Gastroesophageal sphincter (tissue), 4 donors: ENCODE measurements around the gene DOCK2. TPM values are rescaled to one million over a fixed set of nuclear protein-coding genes. Genes with fewer than 3 reads are reported as not detected.

ENCODE experiments used
- ATAC-seq: fragments of 150-250 bp; one replicate; pipeline ENCODE4 v1.9.1; 2016; ENCODE audit warnings: mild to moderate bottlenecking, moderate library complexity
- H3K27ac ChIP-seq, 4 donors: fragments of 200-600 bp; sonication (generic) in 3 of 4; 1 replicate in 3 of 4; 2 replicates in 1 of 4; pipeline ENCODE4 v1.5.1; 2016 to 2019
- H3K27me3 ChIP-seq: fragments of 200-600 bp; sonication (generic); one replicate; pipeline ENCODE4 v1.5.1; 2019
- H3K36me3 ChIP-seq, 2 donors: fragments of 200-600 bp; sonication (generic); one replicate each; pipeline ENCODE4 v1.5.1; 2019; ENCODE audit warnings: control low read depth in 1 of 2
- H3K4me1 ChIP-seq, 3 donors: fragments of 200-600 bp; sonication (generic); 1 replicate in 2 of 3; 2 replicates in 1 of 3; pipeline ENCODE4 v1.5.1; 2016 to 2019; ENCODE audit warnings: control low read depth in 2 of 3
- H3K4me3 ChIP-seq, 2 donors: fragments of 200-600 bp; sonication (generic); one replicate each; pipeline ENCODE4 v1.5.1; 2019; ENCODE audit warnings: mild to moderate bottlenecking in 1 of 2, moderate library complexity in 1 of 2
- H3K9me3 ChIP-seq, 3 donors: fragments of 200-600 bp; sonication (generic); one replicate each; pipeline ENCODE4 v1.5.1; 2017 to 2019; ENCODE audit warnings: control low read depth in 2 of 3
- EP300 ChIP-seq: sonication (generic); formaldehyde crosslinking; IDR thresholded peaks from one replicate; pipeline ENCODE4 v1.6.1; 2017; ENCODE audit warnings: antibody characterized with exemption, mild to moderate bottlenecking
- POLR2A ChIP-seq, 2 donors: fragments of 450-650 bp; IDR thresholded peaks; one replicate each; pipeline ENCODE4 v1.6.1; 2017; ENCODE audit warnings: antibody characterized with exemption in 2 of 2, mild to moderate bottlenecking in 2 of 2, moderate library complexity in 1 of 2
- POLR2AphosphoS5 ChIP-seq: sonication (generic); formaldehyde crosslinking; IDR thresholded peaks from one replicate; pipeline ENCODE4 v1.6.1; 2017; ENCODE audit warnings: antibody characterized with exemption
- WGBS, 2 donors: methylation state at CpG; one replicate each; pipeline ENCODE4 v1.1.5; 2018; ENCODE audit warnings: low coverage in 1 of 2; 5-methylcytosine and 5-hydroxymethylcytosine counted together
- total RNA-seq, 4 donors: library from RNA; depleted of rRNA; stranded (reverse); fragments of >200 nt; gene quantifications; one replicate each; pipeline ENCODE4 v1.1.0, GENCODE V29; 2016
- TF ChIP-seq, protein P1 (sequence below), 4 experiments: fragments of 200-600 bp in 2 of 4; fragments of 450-650 bp in 2 of 4; sonication (generic) in 1 of 4; IDR thresholded peaks; one replicate each; pipeline ENCODE4 v1.5.1; 2017 to 2019; ENCODE audit warnings: antibody characterized with exemption in 4 of 4, mild to moderate bottlenecking in 2 of 4, moderate library complexity in 2 of 4

Gene DOCK2
- total RNA-seq, 4 donors from 2014 or later, result 9.3 to 20.6 (median 11.8) TPM

DNA sequence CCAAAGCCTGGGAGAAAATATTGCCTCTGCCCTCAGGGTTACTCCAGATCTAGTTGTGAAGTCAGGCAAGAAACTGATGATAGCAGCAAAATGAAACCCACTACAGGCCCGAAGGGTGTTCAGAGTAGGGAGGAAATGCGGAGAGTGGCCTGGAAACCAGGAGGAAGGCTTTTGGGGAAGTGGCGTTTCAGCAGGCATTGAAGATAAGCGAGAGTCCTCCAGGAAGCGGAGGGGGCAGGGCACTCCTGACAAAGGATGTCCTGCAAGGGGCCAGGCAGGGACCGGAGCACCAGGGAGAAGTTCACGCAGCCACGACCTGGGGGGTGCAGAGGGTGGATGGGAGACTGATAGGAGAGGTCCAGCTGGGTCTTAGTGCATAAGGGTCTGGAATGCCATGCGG, 460.9 kb downstream of the DOCK2 start:
- Histone ChIP-seq H3K4me1 (peaks cover 0 to 8% (median 0%) of the 10 kb centered on the region in 3 donors), H3K9me3 (no peaks in the 10 kb centered on the region), H3K27me3 (no peaks in the 10 kb centered on the region), H3K4me3 (no peak overlapping the region), H3K36me3 (no peaks in the 10 kb centered on the region), H3K27ac (no peak overlapping the region)
- no peak for ATAC-seq
- WGBS, 2 donors, result 60 to 100% methylated on average over 1 to 2 of the region's 9 CpGs
- TF ChIP-seq, protein P1, sequence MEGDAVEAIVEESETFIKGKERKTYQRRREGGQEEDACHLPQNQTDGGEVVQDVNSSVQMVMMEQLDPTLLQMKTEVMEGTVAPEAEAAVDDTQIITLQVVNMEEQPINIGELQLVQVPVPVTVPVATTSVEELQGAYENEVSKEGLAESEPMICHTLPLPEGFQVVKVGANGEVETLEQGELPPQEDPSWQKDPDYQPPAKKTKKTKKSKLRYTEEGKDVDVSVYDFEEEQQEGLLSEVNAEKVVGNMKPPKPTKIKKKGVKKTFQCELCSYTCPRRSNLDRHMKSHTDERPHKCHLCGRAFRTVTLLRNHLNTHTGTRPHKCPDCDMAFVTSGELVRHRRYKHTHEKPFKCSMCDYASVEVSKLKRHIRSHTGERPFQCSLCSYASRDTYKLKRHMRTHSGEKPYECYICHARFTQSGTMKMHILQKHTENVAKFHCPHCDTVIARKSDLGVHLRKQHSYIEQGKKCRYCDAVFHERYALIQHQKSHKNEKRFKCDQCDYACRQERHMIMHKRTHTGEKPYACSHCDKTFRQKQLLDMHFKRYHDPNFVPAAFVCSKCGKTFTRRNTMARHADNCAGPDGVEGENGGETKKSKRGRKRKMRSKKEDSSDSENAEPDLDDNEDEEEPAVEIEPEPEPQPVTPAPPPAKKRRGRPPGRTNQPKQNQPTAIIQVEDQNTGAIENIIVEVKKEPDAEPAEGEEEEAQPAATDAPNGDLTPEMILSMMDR (IDR thresholded peaks at IDR 0.05), result no peak
- TF ChIP-seq EP300, result no peak
- TF ChIP-seq POLR2A (IDR thresholded peaks at IDR 0.05), result no peak
- TF ChIP-seq POLR2AphosphoS5, result no peak

DNA sequence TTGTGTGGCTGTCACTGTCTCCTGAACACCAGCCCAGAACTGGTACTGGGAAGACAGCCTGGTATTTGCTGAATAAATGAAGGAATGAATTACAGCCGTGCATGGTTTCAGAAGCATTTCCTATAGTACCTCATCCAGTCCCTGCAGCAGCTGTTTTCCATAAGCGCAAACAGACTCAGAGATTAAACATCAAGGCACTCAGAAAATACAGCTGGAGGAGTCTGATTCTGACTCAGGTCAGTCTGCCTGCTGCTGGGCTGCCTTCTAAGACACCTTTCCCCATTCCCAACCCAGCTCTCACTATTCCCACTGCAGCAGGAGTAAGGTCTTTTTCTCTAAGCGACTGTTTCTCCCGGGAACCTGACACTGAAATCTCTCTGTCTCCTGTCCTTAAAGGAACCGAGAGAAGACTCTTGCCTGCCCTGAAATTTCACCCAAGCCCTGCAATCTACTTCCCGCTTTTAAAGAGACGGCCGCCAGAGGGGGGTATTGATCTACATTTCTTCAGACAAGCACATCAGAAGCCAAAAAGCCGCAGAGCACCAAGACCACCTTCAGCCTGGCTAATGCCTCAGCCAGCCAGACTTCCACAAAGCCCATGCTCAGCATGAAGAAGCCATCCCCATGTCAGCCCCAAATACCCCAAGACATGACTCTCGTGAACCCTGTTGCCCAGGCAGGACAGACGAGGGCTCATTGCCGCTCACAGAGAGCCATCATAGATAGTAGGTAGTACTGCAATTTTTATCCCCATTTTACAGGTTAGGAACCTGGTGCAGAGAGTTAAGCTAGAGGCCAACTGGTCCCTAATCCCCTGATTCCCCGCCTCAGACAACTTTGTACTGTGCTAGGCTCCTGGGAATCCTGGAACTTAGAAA, 463.2 kb downstream of the DOCK2 start:
- WGBS, 2 donors, result 21 to 40% methylated on average over 2 to 7 of the region's 13 CpGs
- TF ChIP-seq, protein P1 (IDR thresholded peaks at IDR 0.05), result peak in 3 of 4 experiments; percentile 60 to 70 (median 67)
- no peak for TF ChIP-seq POLR2A (IDR thresholded peaks at IDR 0.05)
- peak; percentile 28 for ATAC-seq
- Histone ChIP-seq H3K9me3 (no peaks in the 10 kb centered on the region), H3K27ac (no peak overlapping the region), H3K36me3 (no peaks in the 10 kb centered on the region), H3K27me3 (no peaks in the 10 kb centered on the region), H3K4me3 (no peak overlapping the region), H3K4me1 (peaks cover 0 to 8% (median 0%) of the 10 kb centered on the region in 3 donors)

DNA sequence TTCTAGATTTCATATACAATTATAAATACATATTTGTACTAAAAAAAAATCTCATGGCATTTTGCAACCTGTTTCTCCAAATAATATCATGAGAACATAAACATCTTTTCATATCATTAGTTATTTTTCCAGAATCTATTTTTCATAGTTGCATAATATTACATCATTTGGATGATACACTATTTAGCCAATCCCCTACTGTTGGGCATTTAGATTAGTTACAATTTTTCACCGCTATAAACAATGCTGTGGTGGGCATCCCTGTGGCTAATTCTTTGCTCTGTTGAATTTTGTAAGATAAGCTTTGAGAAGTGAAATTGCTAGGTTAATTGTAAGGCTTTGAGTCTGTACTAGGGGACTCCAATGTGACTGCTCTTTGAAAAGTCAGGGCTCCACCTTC, 466.4 kb downstream of the DOCK2 start:
- no peak for ATAC-seq
- WGBS, 2 donors, result 89 to 100% methylated on average over 1 of the region's 1 CpG
- peaks cover 0 to 8% (median 0%) of the 10 kb centered on the region in 3 donors for H3K4me1 ChIP-seq
- peaks cover 7% of the 10 kb centered on the region for H3K27me3 ChIP-seq
- TF ChIP-seq EP300 (no peak), POLR2AphosphoS5 (no peak), POLR2A (IDR thresholded peaks at IDR 0.05) (no peak)
- TF ChIP-seq, protein P1 (IDR thresholded peaks at IDR 0.05), result no peak
- H3K9me3 ChIP-seq, result no peaks in the 10 kb centered on the region
- no peak overlapping the region for H3K4me3 ChIP-seq
- H3K27ac ChIP-seq, result no peak overlapping the region
- H3K36me3 ChIP-seq, result no peaks in the 10 kb centered on the region

DNA sequence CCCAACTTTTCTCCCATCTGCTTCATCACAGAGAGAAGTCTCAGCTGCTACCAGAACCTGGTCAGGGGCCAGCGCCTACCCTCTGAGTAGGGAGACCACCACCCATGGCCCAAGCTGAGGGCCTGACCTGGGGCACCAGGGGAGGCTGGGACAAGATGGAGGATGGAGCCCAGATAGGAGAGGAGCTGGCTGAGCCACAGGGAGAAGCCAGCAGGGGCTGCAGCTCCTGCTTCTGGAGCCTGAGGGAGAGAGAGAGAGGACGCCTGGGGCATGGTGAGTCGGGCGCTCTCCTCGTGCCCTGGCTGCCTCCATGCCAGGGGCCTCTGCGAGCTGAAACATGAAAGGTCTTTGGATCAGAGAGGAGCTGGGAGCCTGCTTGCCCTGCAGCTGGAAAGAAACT, 467.2 kb downstream of the DOCK2 start:
- WGBS, 2 donors, result 92% methylated on average over 4 of the region's 6 CpGs; no CpG with 5 or more reads in 1 of the 2 donors
- H3K9me3 ChIP-seq, result no peaks in the 10 kb centered on the region
- TF ChIP-seq POLR2A (IDR thresholded peaks at IDR 0.05), result no peak
- no peak for TF ChIP-seq POLR2AphosphoS5
- TF ChIP-seq, protein P1 (IDR thresholded peaks at IDR 0.05), result no peak
- no peak for TF ChIP-seq EP300
- H3K36me3 ChIP-seq, result no peaks in the 10 kb centered on the region
- H3K27me3 ChIP-seq, result peaks cover 7% of the 10 kb centered on the region
- no peak for ATAC-seq
- no peak overlapping the region for H3K4me3 ChIP-seq
- peaks cover 0 to 8% (median 0%) of the 10 kb centered on the region in 3 donors for H3K4me1 ChIP-seq
- no peak overlapping the region for H3K27ac ChIP-seq

DNA sequence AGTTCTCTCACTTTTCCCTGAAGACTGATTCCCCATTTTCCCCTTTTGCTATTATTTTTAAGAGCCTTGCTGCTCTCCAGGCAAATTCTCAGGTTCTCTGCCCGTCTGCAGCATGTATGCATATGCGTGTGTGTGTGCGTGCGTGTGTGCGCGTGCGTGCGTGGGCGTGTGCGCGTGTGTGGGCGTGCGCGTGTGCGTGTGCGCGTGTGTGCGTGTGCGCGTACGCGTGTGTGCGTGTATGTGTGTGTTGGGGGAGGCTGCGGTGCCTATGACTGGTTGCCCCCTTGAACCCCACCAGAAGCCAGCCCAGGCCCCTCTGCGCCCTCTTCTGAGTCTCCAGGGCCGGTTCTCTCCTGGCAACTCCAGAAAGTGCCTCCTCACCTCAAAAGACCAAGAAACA, 467.6 kb downstream of the DOCK2 start:
- Histone ChIP-seq H3K4me3 (no peak overlapping the region), H3K27me3 (peaks cover 7% of the 10 kb centered on the region), H3K4me1 (peaks cover 0 to 8% (median 0%) of the 10 kb centered on the region in 3 donors), H3K9me3 (no peaks in the 10 kb centered on the region), H3K36me3 (no peaks in the 10 kb centered on the region), H3K27ac (no peak overlapping the region)
- no peak for ATAC-seq
- TF ChIP-seq POLR2AphosphoS5, result no peak
- 89% methylated on average over 20 of the region's 26 CpGs; no CpG with 5 or more reads in 1 of the 2 donors for WGBS, 2 donors
